HG03159 (cell line): ENCODE data around the gene LMOD1.
"Not testable (repeated sequence)": the region's sequence is repeated elsewhere in the genome, so short reads cannot be mapped to it uniquely, and the experiment has no call there.

ENCODE experiments used
- ATAC-seq: cut with Tn5 transposase; IDR thresholded peaks from one replicate; pipeline ENCODE4 v1.9.1; 2021; ENCODE audit warnings: mild to moderate bottlenecking, moderate library complexity; ENCODE audit not compliant: unreplicated experiment

Gene LMOD1

GRCh38 chr1:201917362-201918033 lies 28.9 kb downstream of the LMOD1 start:
- ATAC-seq: no peak

- no peak for ATAC-seq
Observed at GRCh38 chr1:201916649-201917249, 29.6 kb downstream of the LMOD1 start.

- no peak for ATAC-seq
Observed at GRCh38 chr1:201914456-201915235, 31.7 kb downstream of the LMOD1 start.

GRCh38 chr1:201912832-201913231 lies 33.5 kb downstream of the LMOD1 start:
- ATAC-seq: no peak

GRCh38 chr1:201911826-201912571 lies 34.3 kb downstream of the LMOD1 start:
- no peak for ATAC-seq

- no peak for ATAC-seq
Observed at GRCh38 chr1:201907621-201908020, 38.7 kb downstream of the LMOD1 start.

GRCh38 chr1:201906336-201906735 lies 40.0 kb downstream of the LMOD1 start:
- no peak for ATAC-seq

GRCh38 chr1:201905234-201905890 lies 41.0 kb downstream of the LMOD1 start:
- ATAC-seq: no peak

- no peak for ATAC-seq
Observed at GRCh38 chr1:201904579-201904978, 41.8 kb downstream of the LMOD1 start.

GRCh38 chr1:201903135-201903534 lies 43.2 kb downstream of the LMOD1 start:
- ATAC-seq: no peak

GRCh38 chr1:201902198-201902597 lies 44.1 kb downstream of the LMOD1 start:
- no peak for ATAC-seq

GRCh38 chr1:201901036-201901435 lies 45.3 kb downstream of the LMOD1 start:
- ATAC-seq: not testable (repeated sequence)

- ATAC-seq: no peak
Observed at GRCh38 chr1:201900476-201900875, 45.9 kb downstream of the LMOD1 start.

GRCh38 chr1:201899683-201900429 lies 46.5 kb downstream of the LMOD1 start:
- ATAC-seq: no peak

GRCh38 chr1:201898992-201899391 lies 47.4 kb downstream of the LMOD1 start:
- no peak for ATAC-seq

- ATAC-seq: no peak
Observed at GRCh38 chr1:201898240-201898894, 48.0 kb downstream of the LMOD1 start.

- no peak for ATAC-seq
Observed at GRCh38 chr1:201896951-201897391, 49.4 kb downstream of the LMOD1 start.

GRCh38 chr1:201895913-201896807 lies 50.2 kb downstream of the LMOD1 start:
- peak; percentile 58 for ATAC-seq
